HG03103 (cell line): ENCODE results near the gene SGCD.

Source experiments
- ATAC-seq: cut with Tn5 transposase; IDR thresholded peaks from one replicate; pipeline ENCODE4 v1.9.1; 2021; ENCODE audit warnings: low read depth; ENCODE audit not compliant: unreplicated experiment

The SGCD gene

GRCh38 chr5:156326718-156327259 is at the start of gene SGCD:
SGCD (plus strand) TSS chr5:156327164.
- ATAC-seq, result no peak

DNA sequence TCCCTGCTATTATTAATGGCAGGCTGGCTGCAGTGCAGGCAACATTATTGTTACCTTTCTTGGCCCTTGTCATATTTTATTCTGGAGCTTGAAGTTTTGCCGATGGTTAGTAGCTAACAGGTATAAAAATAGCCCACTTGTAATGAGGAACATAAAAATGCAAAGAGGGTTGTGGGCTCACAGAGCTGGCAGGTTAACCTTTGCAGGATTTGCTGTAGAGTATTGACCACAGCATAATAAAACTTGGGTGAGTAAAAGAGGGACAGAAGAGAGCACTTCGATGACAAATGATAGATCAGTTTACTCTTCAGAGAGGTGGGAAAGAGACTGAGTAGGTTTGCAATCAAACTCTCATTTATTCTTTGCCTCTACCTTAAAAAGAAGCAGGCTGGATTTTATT is 49.7 kb upstream of the SGCD start:
- ATAC-seq, result no peak

DNA sequence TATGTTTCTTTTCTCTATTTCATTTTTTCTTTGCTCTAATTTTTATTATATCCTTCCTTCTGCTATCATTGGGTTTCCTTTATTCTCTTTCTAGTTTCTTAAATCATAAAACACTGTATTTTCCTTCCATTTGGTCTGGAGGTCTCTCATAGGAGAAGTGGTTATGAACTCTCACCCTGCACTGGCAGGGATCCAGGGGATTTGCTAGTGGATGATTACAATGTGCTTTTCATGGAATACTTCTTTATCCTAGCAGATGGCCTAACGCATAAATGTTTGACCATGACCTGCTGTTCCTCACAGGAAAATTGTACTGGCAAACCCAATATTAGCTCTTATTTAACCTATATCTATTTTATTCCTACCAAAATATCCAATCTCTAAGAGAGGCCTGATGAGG is 31.5 kb upstream of the SGCD start:
- ATAC-seq, result no peak

DNA sequence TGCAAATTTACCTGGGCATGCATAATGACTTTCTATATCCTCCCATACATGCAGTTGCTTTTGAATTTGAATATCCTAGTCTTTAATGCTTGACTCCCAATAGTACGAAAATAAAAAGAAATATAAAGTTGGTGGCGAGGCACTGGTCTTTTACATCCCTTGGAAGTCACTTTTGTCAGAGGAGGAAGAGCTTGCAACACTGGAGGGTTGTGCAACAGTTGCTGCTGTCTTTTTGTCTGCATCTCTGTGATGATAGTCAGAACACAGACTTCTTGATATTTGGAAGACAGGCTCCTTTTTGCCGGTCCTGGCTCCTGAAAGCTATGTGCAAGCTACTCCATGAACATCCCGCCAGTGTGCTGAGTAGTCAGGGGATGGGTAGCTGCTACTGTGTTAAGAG is 16.8 kb upstream of the SGCD start:
- no peak for ATAC-seq

DNA sequence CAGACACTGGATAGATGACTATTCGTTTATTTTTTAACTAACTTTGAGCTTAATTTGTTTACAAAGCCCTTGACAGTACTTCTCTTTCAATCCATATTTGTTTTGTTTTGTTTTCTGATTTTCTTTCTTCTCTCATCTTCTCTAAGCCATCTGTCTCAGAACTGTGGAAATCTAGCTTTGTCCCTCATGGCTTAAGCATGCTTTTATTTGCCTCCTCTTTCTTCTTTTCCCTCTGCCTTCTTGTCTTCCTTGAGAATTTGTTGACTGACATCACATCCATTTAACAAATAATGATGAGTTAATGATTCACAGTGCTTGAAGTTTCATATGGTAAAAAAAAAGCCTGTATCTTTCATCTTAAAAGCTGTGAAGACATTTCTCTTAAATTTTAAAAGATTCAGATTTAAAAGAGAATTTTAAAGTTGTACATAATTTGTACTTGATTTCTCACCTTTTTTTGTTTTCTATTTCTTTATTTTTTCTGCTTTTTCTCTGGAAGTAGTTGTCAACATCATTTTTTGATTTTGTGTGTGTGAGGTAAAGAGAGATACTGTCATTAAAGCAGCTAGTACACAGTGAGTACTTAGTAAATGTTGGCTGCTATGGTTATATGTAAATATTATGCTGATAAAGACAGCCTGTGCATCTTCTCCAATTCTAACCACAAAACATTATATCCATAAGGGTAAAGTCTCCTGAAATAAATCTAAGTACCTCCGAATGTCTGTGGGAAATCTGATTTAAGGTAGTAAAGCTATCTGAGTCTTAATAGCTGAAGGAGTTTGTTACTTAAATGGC is 13.9 kb upstream of the SGCD start:
- no peak for ATAC-seq

DNA sequence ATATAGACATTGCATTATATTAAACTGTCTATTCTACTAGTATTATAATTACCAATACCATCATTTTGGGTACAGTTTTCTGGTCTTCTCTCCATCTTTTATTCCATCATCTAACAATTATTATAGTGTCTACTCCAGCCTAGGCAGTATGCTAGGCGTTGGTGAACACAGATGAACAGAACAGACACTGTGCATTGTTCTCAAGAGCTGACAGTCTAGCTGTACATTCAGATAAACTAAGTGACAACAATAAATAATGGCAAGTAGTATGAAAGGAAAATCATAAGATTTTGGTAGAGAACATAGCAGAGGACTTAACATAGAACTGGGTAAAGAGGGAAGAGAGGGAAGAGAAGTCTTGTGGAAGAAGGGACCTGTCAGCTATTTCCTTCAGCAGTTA is 12.5 kb upstream of the SGCD start:
- ATAC-seq, result no peak

- ATAC-seq, result no peak
Measured at GRCh38 chr5:156322666-156323065, 4.3 kb upstream of the SGCD start.

GRCh38 chr5:156327296-156327695 is 332 bp downstream of the SGCD start:
- no peak for ATAC-seq

- ATAC-seq, result no peak
Measured at GRCh38 chr5:156328161-156328560, 1.2 kb downstream of the SGCD start.

DNA sequence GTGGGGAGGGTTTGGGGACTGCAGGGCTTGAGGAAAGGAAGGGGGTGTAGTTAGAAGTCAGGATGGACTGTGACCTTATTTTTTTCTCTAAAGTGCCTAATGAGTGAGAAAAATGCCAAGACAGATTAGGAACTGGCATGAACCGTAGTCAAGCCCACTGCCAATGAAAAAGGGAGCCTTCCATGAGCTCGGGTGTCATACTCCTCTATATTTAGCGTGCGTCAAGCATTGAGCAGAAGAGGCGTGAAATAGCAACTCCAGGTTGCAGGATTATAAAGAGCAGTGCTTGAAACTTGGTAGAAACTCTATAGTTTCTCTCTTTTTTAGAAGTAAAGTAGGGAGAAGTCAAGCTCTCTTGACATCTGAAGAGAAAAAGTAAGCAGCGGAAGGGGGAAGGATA is 1.8 kb downstream of the SGCD start:
- ATAC-seq, result no peak

GRCh38 chr5:156329171-156329611 is 2.2 kb downstream of the SGCD start:
- ATAC-seq, result no peak

DNA sequence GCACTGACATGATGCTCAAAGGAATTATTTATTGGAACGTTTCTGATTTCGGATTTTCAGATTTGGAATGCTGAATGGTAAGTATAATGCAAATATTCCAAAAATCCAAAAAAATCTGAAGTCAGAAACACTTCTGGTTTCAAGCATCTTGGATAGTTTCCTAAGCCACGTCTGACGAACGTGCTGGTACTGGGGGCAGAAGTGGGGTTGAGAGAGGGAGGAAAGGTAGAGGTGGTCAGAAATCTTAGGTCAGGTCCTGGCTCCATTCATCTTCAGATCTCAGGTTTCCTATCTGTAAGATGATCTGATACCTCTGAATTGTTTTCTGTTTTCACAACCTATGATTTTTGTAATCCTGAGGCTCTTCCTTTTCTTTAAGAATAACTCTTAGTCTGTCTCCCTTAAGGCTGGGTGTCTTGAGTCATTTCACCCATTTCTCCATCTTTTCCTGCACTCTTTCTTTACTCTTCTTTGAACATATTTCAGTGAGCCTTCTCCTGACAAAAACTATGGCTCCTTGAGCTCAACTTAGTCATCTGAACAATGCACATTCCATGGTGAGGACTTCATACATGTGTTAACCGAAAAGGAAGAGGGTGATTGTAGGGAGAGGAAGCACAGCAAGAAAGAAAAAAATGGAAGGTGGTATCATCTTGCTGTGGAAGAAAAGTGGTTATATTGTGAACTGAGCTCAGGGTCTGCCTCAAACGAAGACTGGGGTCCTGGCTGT is 3.3 kb downstream of the SGCD start:
- ATAC-seq, result no peak

DNA sequence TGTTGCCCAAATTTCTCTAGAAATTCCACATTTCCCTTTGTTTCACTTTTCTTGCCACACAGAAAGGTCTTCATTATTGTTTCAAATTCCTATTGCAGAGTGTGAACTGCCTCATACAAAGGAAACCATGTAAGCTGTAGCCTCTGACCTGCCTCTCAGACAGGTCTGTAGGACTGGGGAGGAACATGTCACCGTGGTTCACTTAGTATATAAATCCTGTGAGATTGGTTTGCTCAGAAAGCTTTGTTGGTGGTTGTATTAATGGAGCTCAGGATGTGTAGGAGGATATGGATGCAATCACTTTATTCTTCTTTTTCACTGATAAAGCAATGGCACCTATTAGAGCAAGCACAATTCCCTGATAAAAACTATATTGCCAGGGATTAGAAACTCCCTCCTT is 4.2 kb downstream of the SGCD start:
- ATAC-seq, result no peak

- no peak for ATAC-seq
Measured at GRCh38 chr5:156331845-156332244, 4.9 kb downstream of the SGCD start.

- ATAC-seq, result no peak
Measured at GRCh38 chr5:156332245-156332644, 5.3 kb downstream of the SGCD start.

DNA sequence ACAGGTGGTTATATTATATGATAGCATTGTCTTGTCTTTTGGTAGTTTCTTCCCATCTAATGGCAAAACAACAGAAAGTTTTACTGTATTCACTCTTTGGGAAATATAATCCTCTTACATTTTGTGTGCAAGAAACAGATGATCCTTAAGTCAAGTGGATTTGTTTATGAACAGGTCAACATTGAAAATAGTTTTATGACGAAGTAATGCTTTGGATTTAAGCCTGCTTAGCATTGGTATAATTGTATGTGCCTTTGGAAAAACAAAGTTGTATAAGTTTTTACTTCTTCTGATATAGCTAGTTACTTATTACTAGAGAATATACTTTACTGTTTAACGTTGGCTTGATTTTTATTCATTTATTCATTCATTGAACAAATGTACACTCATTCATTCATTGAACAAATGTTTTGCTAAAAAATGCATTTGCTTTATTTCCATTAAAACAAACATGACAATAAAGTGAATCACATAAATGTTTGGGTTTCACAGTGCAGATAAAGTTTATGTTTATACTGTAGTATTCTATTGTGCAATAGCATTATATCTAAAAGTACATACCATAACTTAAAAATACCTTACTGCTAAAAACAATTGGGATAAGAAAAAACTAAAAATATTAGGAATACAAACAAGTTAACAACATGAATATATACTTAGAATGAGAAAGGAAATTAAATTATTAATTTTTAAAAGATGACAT is 12.3 kb downstream of the SGCD start:
- ATAC-seq, result no peak

GRCh38 chr5:156340893-156341292 is 13.9 kb downstream of the SGCD start:
- no peak for ATAC-seq

- no peak for ATAC-seq
Measured at GRCh38 chr5:156350256-156350655, 23.3 kb downstream of the SGCD start.

- no peak for ATAC-seq
Measured at GRCh38 chr5:156351423-156351822, 24.5 kb downstream of the SGCD start.

DNA sequence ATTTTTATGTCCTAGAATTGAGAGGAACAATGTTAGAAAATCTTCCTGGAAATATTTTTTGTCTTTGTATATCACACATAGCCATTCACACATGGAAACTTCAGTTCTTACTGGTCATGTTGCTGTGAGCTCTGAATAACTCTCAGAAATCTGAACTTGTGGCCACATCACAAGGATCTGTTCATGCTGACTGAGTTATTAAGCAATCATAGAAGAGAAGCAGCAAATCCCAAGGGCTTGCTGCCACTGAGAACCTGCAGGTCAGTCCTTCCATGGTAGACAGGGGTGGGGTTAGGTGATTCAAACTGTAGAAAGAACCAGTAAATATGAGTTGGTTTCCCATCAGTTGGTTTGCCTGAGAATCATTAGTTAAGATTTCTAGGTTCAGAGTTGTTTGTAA is 27.6 kb downstream of the SGCD start:
- ATAC-seq, result no peak

GRCh38 chr5:156356238-156356637 is 29.3 kb downstream of the SGCD start:
- ATAC-seq, result no peak
